Caco-2 (cell line): ENCODE measurements around the gene LTBP1. TPM values are rescaled to one million over a fixed set of nuclear protein-coding genes. Genes with fewer than 3 reads are reported as not detected.

Source experiments
- BruUV-seq: library from RNA; stranded (reverse); fragments of 400-500 nt; replicated peaks from 2 replicates; lab custom pipeline; 2021; lab: Mats Ljungman, UMichigan
- CTCF ChIA-PET: fragments of 300-600 bp; sonication (Branson Sonifier 250); formaldehyde crosslinking; loops from one replicate; lab custom pipeline; 2022; ENCODE audit warnings: antibody characterized with exemption; lab: Charles Lee
- POLR2A ChIA-PET: fragments of 300-600 bp; sonication (Branson Sonifier 250); formaldehyde crosslinking; loops from one replicate; lab custom pipeline; 2022; ENCODE audit warnings: antibody characterized with exemption; lab: Charles Lee
- DNase-seq, 2 experiments: peaks; one replicate each; pipeline versions ENCODE4 v3.0.0 to v3.0.0-alpha.2; 2020 to 2022
- H3K27me3 ChIP-seq: replicated peaks from 2 replicates; pipeline ENCODE4 v1.6.0; 2011; ENCODE audit warnings: low read length; ENCODE audit not compliant: control insufficient read depth, insufficient read depth
- H3K36me3 ChIP-seq: 2 replicates; pipeline ENCODE4 v1.5.1; 2011; ENCODE audit warnings: low read length; ENCODE audit not compliant: control insufficient read depth, insufficient read depth
- H3K4me1 ChIP-seq: fragments of 250-450 bp; sonication (Bioruptor Pico); 2 replicates; pipeline ENCODE4 v1.5.1; 2020; ENCODE audit warnings: mild to moderate bottlenecking
- H3K4me3 ChIP-seq: 2 replicates; pipeline ENCODE4 v1.5.1; 2011; ENCODE audit warnings: low read depth, mild to moderate bottlenecking, control low read depth, low read length
- H3K9me3 ChIP-seq: fragments of 250-450 bp; sonication (Bioruptor Pico); 2 replicates; pipeline ENCODE4 v1.5.1; 2020; ENCODE audit warnings: mild to moderate bottlenecking, moderate library complexity
- H3K27ac Mint-ChIP-seq: one replicate; pipeline ENCODE4 v1.8.0; 2022; ENCODE audit warnings: mixed read lengths; ENCODE audit not compliant: unreplicated experiment
- H3K27me3 Mint-ChIP-seq: one replicate; pipeline ENCODE4 v1.8.0; 2022; ENCODE audit warnings: mixed read lengths; ENCODE audit not compliant: insufficient read depth, unreplicated experiment
- H3K36me3 Mint-ChIP-seq: one replicate; pipeline ENCODE4 v1.8.0; 2022; ENCODE audit warnings: mild to moderate bottlenecking, mixed read lengths; ENCODE audit not compliant: insufficient read depth, unreplicated experiment
- H3K4me1 Mint-ChIP-seq: one replicate; pipeline ENCODE4 v1.8.0; 2022; ENCODE audit warnings: low read depth, mixed read lengths; ENCODE audit not compliant: unreplicated experiment
- H3K4me3 Mint-ChIP-seq: one replicate; pipeline ENCODE4 v1.8.0; 2022; ENCODE audit warnings: mild to moderate bottlenecking, moderate library complexity, mixed read lengths; ENCODE audit not compliant: unreplicated experiment
- H3K9me3 Mint-ChIP-seq: one replicate; pipeline ENCODE4 v1.8.0; 2022; ENCODE audit warnings: mixed read lengths; ENCODE audit not compliant: unreplicated experiment
- CTCF ChIP-seq, 2 experiments: fragments of 200-600 bp in 1 of 2; IDR thresholded peaks; 1 replicate in 1 of 2; 2 replicates in 1 of 2; pipeline versions ENCODE4 v1.5.1 to v1.8.0; 2011 to 2022; ENCODE audit warnings: antibody characterized with exemption in 1 of 2, control low read depth in 1 of 2, inconsistent platforms in 1 of 2, low read depth in 1 of 2, low read length in 1 of 2, mild to moderate bottlenecking in 1 of 2, moderate library complexity in 1 of 2; ENCODE audit not compliant: insufficient read depth in 1 of 2, severe bottlenecking in 1 of 2, unreplicated experiment in 1 of 2
- intact Hi-C: fragments of 100-400 bp; cut with micrococcal nuclease; formaldehyde crosslinking; loops from one replicate; pipeline ENCODE4 v1.10.0; 2022; ENCODE audit not compliant: unreplicated experiment
- total RNA-seq: library from RNA; stranded (reverse); gene quantifications from 2 replicates; pipeline ENCODE4 v1.2.3, GENCODE V29; 2022

LTBP1 gene
- total RNA-seq, 1 experiment from 2014 or later = 64.2 TPM

GRCh38 chr2:33354981-33355380 lies 408.2 kb downstream of the LTBP1 start:
- TF ChIP-seq CTCF (IDR thresholded peaks at IDR 0.05; ENCODE audit: insufficient read depth in 1 of 2, low read depth in 1 of 2, low read length in 1 of 2, severe bottlenecking in 1 of 2, unreplicated experiment in 1 of 2) = no peak
- H3K36me3 ChIP-seq = no peaks in the 10 kb centered on the region
- H3K4me3 ChIP-seq = no peak overlapping the region

GRCh38 chr2:33358878-33359277 lies 412.1 kb downstream of the LTBP1 start:
- ChIA-PET CTCF (no interaction called here), POLR2A (no interaction called here)
- no peak for DNase-seq
- H3K36me3 ChIP-seq = no peaks in the 10 kb centered on the region
- no peaks in the 10 kb centered on the region for H3K9me3 ChIP-seq
- Mint-ChIP-seq H3K27me3 (no peaks in the 10 kb centered on the region), H3K9me3 (peaks cover 16% of the 10 kb centered on the region), H3K36me3 (peaks cover 5% of the 10 kb centered on the region), H3K4me1 (no peaks in the 10 kb centered on the region), H3K27ac (no peak overlapping the region), H3K4me3 (no peak overlapping the region)
- no peaks in the 10 kb centered on the region for H3K4me1 ChIP-seq
- no peaks in the 10 kb centered on the region for H3K27me3 ChIP-seq
- BruUV-seq = no TSS peak
- intact Hi-C loops = no loop called here
- no peak overlapping the region for H3K4me3 ChIP-seq
- TF ChIP-seq CTCF (IDR thresholded peaks at IDR 0.05; ENCODE audit: insufficient read depth in 1 of 2, low read depth in 1 of 2, low read length in 1 of 2, severe bottlenecking in 1 of 2, unreplicated experiment in 1 of 2) = no peak

More at GRCh38 chr2:33354981-33355380, 408.2 kb downstream of the LTBP1 start:
- peaks cover 5% of the 10 kb centered on the region for H3K36me3 Mint-ChIP-seq
- no peaks in the 10 kb centered on the region for H3K9me3 ChIP-seq
- ChIA-PET POLR2A (no interaction called here), CTCF (no interaction called here)
- H3K4me1 Mint-ChIP-seq = no peaks in the 10 kb centered on the region
- no peak overlapping the region for H3K4me3 Mint-ChIP-seq
- intact Hi-C loops = no loop called here
- DNase-seq = no peak
- H3K27ac Mint-ChIP-seq = no peak overlapping the region
- no peaks in the 10 kb centered on the region for H3K27me3 ChIP-seq
- no TSS peak for BruUV-seq
- peaks cover 16% of the 10 kb centered on the region for H3K9me3 Mint-ChIP-seq
- no peaks in the 10 kb centered on the region for H3K27me3 Mint-ChIP-seq
- no peaks in the 10 kb centered on the region for H3K4me1 ChIP-seq

- Histone ChIP-seq H3K27me3 (no peaks in the 10 kb centered on the region), H3K4me1 (no peaks in the 10 kb centered on the region), H3K36me3 (no peaks in the 10 kb centered on the region), H3K4me3 (no peak overlapping the region), H3K9me3 (no peaks in the 10 kb centered on the region)
- CTCF ChIA-PET = no interaction called here
- Mint-ChIP-seq H3K4me3 (no peak overlapping the region), H3K9me3 (no peaks in the 10 kb centered on the region), H3K4me1 (no peaks in the 10 kb centered on the region), H3K27ac (no peak overlapping the region), H3K27me3 (no peaks in the 10 kb centered on the region), H3K36me3 (no peaks in the 10 kb centered on the region)
- no TSS peak for BruUV-seq
- intact Hi-C loops = no loop called here
- no peak for DNase-seq
- POLR2A ChIA-PET = no interaction called here
- TF ChIP-seq CTCF (IDR thresholded peaks at IDR 0.05; ENCODE audit: insufficient read depth in 1 of 2, low read depth in 1 of 2, low read length in 1 of 2, severe bottlenecking in 1 of 2, unreplicated experiment in 1 of 2) = no peak
Observed at GRCh38 chr2:33363325-33364298, 416.9 kb downstream of the LTBP1 start.
